Measurements from ENCODE around the gene OSBPL6.

Gene OSBPL6

DNA sequence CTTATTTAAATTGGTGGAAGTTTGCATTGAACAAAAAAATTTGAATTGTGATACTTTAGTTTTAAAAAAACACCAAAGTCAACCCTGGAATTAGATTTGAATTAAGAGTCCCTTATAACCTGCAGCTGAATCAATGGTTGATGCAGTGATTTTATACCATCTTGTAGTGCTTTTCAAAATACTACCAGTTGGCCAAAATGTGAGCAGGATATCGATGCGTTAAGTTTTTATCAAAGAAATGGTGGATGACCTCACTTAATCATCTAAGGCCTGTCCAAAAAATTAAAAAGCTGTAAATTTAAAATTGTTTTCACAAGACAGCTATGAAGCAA lies 48.2 kb downstream of the OSBPL6 start:
- H3K4me3 ChIP-seq (ENCODE audit: low read depth, low read length), result no peak overlapping the region
- TF ChIP-seq, protein P1, sequence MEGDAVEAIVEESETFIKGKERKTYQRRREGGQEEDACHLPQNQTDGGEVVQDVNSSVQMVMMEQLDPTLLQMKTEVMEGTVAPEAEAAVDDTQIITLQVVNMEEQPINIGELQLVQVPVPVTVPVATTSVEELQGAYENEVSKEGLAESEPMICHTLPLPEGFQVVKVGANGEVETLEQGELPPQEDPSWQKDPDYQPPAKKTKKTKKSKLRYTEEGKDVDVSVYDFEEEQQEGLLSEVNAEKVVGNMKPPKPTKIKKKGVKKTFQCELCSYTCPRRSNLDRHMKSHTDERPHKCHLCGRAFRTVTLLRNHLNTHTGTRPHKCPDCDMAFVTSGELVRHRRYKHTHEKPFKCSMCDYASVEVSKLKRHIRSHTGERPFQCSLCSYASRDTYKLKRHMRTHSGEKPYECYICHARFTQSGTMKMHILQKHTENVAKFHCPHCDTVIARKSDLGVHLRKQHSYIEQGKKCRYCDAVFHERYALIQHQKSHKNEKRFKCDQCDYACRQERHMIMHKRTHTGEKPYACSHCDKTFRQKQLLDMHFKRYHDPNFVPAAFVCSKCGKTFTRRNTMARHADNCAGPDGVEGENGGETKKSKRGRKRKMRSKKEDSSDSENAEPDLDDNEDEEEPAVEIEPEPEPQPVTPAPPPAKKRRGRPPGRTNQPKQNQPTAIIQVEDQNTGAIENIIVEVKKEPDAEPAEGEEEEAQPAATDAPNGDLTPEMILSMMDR (IDR thresholded peaks at IDR 0.05; ENCODE audit: low read depth, low read length, missing control alignments), result no peak
- DNase-seq, result no peak
- no peaks in the 10 kb centered on the region for H3K36me3 ChIP-seq (replicated peaks)
- in situ Hi-C loops (cut with HindIII; ENCODE audit: low pct_ligation_motif_present, low sequenced_read_pairs), result no loop called here
- peak overlapping the region; percentile 78 for H3K27ac ChIP-seq
- H3K27me3 ChIP-seq (replicated peaks), result no peaks in the 10 kb centered on the region

DNA sequence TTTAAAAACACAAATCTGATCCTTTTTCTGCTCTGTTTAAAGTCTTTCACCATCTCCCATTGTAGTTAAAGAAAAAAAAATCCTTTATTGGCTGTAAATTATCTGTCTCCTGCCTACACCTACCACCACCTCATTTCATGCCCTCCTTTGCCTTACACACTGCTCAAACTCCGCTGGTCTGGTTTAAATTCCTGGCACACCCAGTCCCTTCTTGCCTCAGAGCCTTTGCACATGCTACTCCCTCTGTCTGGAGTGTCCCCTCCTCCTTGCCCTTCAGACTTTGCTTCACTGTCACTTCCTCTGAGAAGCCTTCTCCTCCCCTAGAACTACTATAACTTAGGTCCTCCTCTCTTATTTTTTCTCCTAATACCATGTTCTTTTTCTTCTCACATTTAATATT lies 49.6 kb downstream of the OSBPL6 start:
- in situ Hi-C loops (cut with HindIII; ENCODE audit: low pct_ligation_motif_present, low sequenced_read_pairs), result no loop called here
- TF ChIP-seq, protein P1 (IDR thresholded peaks at IDR 0.05; ENCODE audit: low read depth, low read length, missing control alignments), result no peak

DNA sequence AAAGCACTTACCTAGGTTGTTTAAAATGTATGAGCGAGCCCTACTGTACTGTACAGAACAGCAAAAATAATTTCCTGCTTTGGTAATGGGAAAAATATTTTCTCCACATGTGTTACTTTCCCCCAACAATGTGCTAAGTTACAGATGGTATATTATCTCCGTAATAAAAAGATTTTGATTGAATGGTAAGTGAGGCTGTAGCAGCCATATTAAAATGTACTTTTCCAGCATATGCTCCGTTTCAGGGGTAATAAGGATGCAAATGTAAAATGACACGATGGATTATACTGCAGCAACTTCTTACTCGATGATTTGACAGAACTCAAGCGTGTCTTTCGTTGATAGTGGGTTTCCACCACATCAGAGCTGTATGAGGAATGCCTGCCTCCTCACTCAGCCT lies 50.5 kb downstream of the OSBPL6 start:
- in situ Hi-C loops (cut with HindIII; ENCODE audit: low pct_ligation_motif_present, low sequenced_read_pairs), result no loop called here
- no peaks in the 10 kb centered on the region for H3K27me3 ChIP-seq (replicated peaks)
- TF ChIP-seq, protein P1 (IDR thresholded peaks at IDR 0.05; ENCODE audit: low read depth, low read length, missing control alignments), result no peak

More for the DNA sequence above, 49.6 kb downstream of the OSBPL6 start:
- H3K27ac ChIP-seq, result no peak overlapping the region
- no peaks in the 10 kb centered on the region for H3K27me3 ChIP-seq (replicated peaks)
- no peaks in the 10 kb centered on the region for H3K36me3 ChIP-seq (replicated peaks)
- no peak for DNase-seq
- no peak overlapping the region for H3K4me3 ChIP-seq (ENCODE audit: low read depth, low read length)

DNA sequence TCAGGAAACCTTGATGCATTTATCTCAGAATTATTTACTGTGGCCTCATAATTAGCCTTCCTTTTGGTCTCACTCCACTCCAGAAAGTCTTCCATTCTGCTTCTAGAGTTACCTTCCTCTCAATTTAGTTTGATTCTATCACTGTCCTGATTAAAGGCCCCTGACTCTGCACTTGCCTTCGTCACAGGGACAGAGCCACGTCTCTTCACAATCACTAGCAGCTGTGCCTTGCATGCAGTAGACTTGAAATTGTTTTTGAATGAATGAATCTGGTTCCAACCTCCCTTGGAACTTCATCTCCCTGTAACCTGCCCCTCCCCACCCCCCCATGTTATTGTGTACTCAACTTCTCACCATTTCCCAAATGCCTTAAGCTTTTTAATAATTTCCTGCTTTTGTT lies 52.4 kb downstream of the OSBPL6 start:
- in situ Hi-C loops (cut with HindIII; ENCODE audit: low pct_ligation_motif_present, low sequenced_read_pairs), result no loop called here
- no peak for DNase-seq

More for the DNA sequence above, 50.5 kb downstream of the OSBPL6 start:
- Histone ChIP-seq H3K4me3 (ENCODE audit: low read depth, low read length) (no peak overlapping the region), H3K27ac (no peak overlapping the region), H3K36me3 (replicated peaks) (no peaks in the 10 kb centered on the region)
- DNase-seq, result no peak

DNA sequence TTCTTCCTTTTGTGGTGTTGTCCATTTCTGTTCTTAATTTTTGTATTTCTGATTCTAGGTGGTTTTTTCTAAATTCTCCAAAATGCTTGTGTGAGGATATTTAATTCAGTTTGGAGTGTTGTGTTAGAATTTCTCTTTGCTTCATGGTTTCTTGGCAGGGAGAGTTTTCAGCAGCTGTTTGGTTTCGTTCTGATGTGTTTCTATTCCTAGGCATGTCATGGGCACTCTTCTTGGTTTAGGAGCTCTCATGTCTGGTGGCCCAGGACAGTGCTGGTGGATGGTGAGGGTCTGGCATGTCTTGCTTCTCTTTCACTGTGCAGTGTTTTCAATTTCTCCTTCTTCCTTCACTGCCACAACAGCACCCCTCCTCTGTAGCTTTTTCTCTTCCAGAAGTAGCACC lies 52.9 kb downstream of the OSBPL6 start:
- no peaks in the 10 kb centered on the region for H3K36me3 ChIP-seq (replicated peaks)
- TF ChIP-seq, protein P1 (IDR thresholded peaks at IDR 0.05; ENCODE audit: low read depth, low read length, missing control alignments), result no peak
- H3K27ac ChIP-seq, result no peak overlapping the region
- H3K4me3 ChIP-seq (ENCODE audit: low read depth, low read length), result no peak overlapping the region
- no peak for DNase-seq
- in situ Hi-C loops (cut with HindIII; ENCODE audit: low pct_ligation_motif_present, low sequenced_read_pairs), result no loop called here
- no peaks in the 10 kb centered on the region for H3K27me3 ChIP-seq (replicated peaks)

More for the DNA sequence above, 52.4 kb downstream of the OSBPL6 start:
- Histone ChIP-seq H3K27ac (no peak overlapping the region), H3K4me3 (ENCODE audit: low read depth, low read length) (no peak overlapping the region), H3K36me3 (replicated peaks) (no peaks in the 10 kb centered on the region), H3K27me3 (replicated peaks) (no peaks in the 10 kb centered on the region)
- TF ChIP-seq, protein P1 (IDR thresholded peaks at IDR 0.05; ENCODE audit: low read depth, low read length, missing control alignments), result no peak

DNA sequence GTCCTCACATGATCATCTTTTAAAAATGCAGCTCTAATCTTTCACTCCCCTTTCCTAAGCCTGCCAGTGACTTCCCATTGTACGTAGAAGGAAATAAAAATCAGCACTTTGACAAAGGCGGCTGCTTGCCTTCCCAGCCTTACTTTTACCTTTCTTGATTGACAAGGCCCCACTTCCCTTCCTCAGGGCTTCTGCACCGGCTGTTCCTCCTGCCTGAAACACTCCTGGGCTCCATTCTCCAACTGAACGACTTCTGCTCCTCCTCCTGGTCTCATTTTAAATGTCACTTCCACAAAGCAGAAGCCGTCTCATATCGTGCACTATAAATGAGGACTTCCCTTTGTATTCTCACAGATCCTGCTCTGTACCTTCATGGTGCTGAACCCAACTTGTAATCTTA lies 56.1 kb downstream of the OSBPL6 start:
- DNase-seq, result no peak
- Histone ChIP-seq H3K27me3 (replicated peaks) (no peaks in the 10 kb centered on the region), H3K4me3 (ENCODE audit: low read depth, low read length) (no peak overlapping the region), H3K36me3 (replicated peaks) (no peaks in the 10 kb centered on the region), H3K27ac (no peak overlapping the region)
- TF ChIP-seq, protein P1 (IDR thresholded peaks at IDR 0.05; ENCODE audit: low read depth, low read length, missing control alignments), result no peak
- in situ Hi-C loops (cut with HindIII; ENCODE audit: low pct_ligation_motif_present, low sequenced_read_pairs), result no loop called here

All from brain microvascular endothelial cell (primary cell).